K562 (cell line): ENCODE results near the gene ROBO1. TPM values are rescaled to one million over a fixed set of nuclear protein-coding genes. Genes with fewer than 3 reads are reported as not detected.

Experiments used
- ATAC-seq: fragments of 200-7000 bp; cut with Tn5 transposase; 3 replicates; pipeline ENCODE4 v1.9.1; 2020; ENCODE audit warnings: moderate library complexity
- BruUV-seq: library from RNA; stranded (reverse); fragments of 400-500 nt; replicated peaks from 2 replicates; lab custom pipeline; 2021; lab: Mats Ljungman, UMichigan
- CTCF ChIA-PET: fragments of 300-600 bp; formaldehyde crosslinking; extraction: SDS; loops from one replicate; lab custom pipeline; 2021; ENCODE audit warnings: low intra/inter-chr PET ratio; lab: Yijun Ruan, JAX
- POLR2A ChIA-PET: fragments of 300-600, 350-650 bp; sonication (Branson Sonifier 250); formaldehyde crosslinking; extraction: SDS; loops from one replicate; lab custom pipeline; 2021; ENCODE audit warnings: antibody characterized with exemption, inconsistent platforms; lab: Yijun Ruan, JAX
- DNase-seq, 4 experiments: peaks; one replicate each; pipeline versions ENCODE4 v3.0.0 to v3.0.0-alpha.2; 2011 to 2018; ENCODE audit warnings: low spot score in 3 of 4, mixed read lengths in 3 of 4; ENCODE audit errors: extremely low read depth in 1 of 4
- FAIRE-seq: peaks from 2 replicates; lab custom pipeline; 2011; peaks lifted over from hg19 to GRCh38; lab: Jason Lieb, UNC
- H2AFZ ChIP-seq: 2 replicates; pipeline ENCODE4 v1.6.0; 2011; ENCODE audit warnings: low read depth, low read length, control low read depth, inconsistent platforms
- H3K27ac ChIP-seq: fragments of 200-600 bp; 3 replicates; pipeline ENCODE4 v1.8.0; 2011; ENCODE audit warnings: low read depth, mild to moderate bottlenecking, control low read depth, inconsistent platforms, low read length, moderate library complexity, mixed read lengths; ENCODE audit errors: extremely low read depth
- H3K27me3 ChIP-seq, 2 experiments: fragments of 300-600 bp in 1 of 2; 2 replicates in 1 of 2; 3 replicates in 1 of 2; pipeline versions ENCODE4 v1.6.0 to v1.8.0; 2011; ENCODE audit warnings: inconsistent platforms in 2 of 2, low read length in 2 of 2, mild to moderate bottlenecking in 1 of 2, mixed read lengths in 1 of 2, moderate library complexity in 1 of 2; ENCODE audit not compliant: control insufficient read depth in 2 of 2, insufficient read depth in 2 of 2
- H3K36me3 ChIP-seq: fragments of 300-600 bp; 3 replicates; pipeline ENCODE4 v1.8.0; 2011; ENCODE audit warnings: mild to moderate bottlenecking, low read length, inconsistent platforms; ENCODE audit not compliant: control insufficient read depth, insufficient read depth
- H3K4me1 ChIP-seq, 2 experiments: fragments of 200-600 bp in 1 of 2; replicated peaks in 1 of 2; 2 replicates in 1 of 2; 3 replicates in 1 of 2; pipeline versions ENCODE4 v1.5.1 to v1.8.0; 2011; ENCODE audit warnings: inconsistent platforms in 2 of 2, low read length in 2 of 2, mild to moderate bottlenecking in 1 of 2, mixed read lengths in 1 of 2, moderate library complexity in 1 of 2; ENCODE audit not compliant: control insufficient read depth in 2 of 2, insufficient read depth in 2 of 2
- H3K4me2 ChIP-seq: 2 replicates; pipeline ENCODE4 v1.6.1; 2011; ENCODE audit warnings: low read length, control low read depth, inconsistent platforms, mixed read lengths; ENCODE audit not compliant: insufficient read depth
- H3K4me3 ChIP-seq: fragments of 200-600 bp; sonication (generic), shearing (Covaris generic); 2 replicates; pipeline ENCODE4 v1.5.1; 2016; ENCODE audit warnings: control low read depth, inconsistent platforms
- H3K79me2 ChIP-seq: fragments of 200-600 bp; 3 replicates; pipeline ENCODE4 v1.8.0; 2011; ENCODE audit warnings: low read length, inconsistent platforms; ENCODE audit not compliant: control insufficient read depth, insufficient read depth
- H3K9ac ChIP-seq, 2 experiments: 2 replicates each; pipeline versions ENCODE4 v1.6.0 to v1.6.1; 2011; ENCODE audit warnings: low read depth in 2 of 2, low read length in 2 of 2, control low read depth in 1 of 2, inconsistent platforms in 1 of 2, mild to moderate bottlenecking in 1 of 2, mixed read lengths in 1 of 2; ENCODE audit not compliant: insufficient read depth in 1 of 2
- H3K9me1 ChIP-seq: one replicate; pipeline ENCODE4 v1.6.0; 2011; ENCODE audit warnings: inconsistent platforms, mild to moderate bottlenecking, low read length, moderate library complexity; ENCODE audit not compliant: control insufficient read depth, insufficient read depth
- H3K9me3 ChIP-seq: replicated peaks from 2 replicates; pipeline ENCODE4 v1.5.1; 2011; ENCODE audit warnings: low read depth, low read length, inconsistent platforms; ENCODE audit not compliant: control insufficient read depth, insufficient read depth
- H4K20me1 ChIP-seq: replicated peaks from 2 replicates; pipeline ENCODE4 v1.6.1; 2011; ENCODE audit warnings: low read length, inconsistent platforms, mixed read lengths; ENCODE audit not compliant: control insufficient read depth, insufficient read depth
- ADNP ChIP-seq: fragments of 200-800 bp; sonication (Bioruptor generic); IDR thresholded peaks from 2 replicates; pipeline ENCODE4 v1.6.1; 2016; ENCODE audit warnings: missing genetic modification characterization, missing compliant biosample characterization
- COPS2 ChIP-seq: fragments of 450-650 bp; conservative IDR thresholded peaks from 2 replicates; pipeline ENCODE4 v1.6.1; 2016; ENCODE audit warnings: mild to moderate bottlenecking, moderate library complexity
- DPF2 ChIP-seq: fragments of 450-650 bp; IDR thresholded peaks from 2 replicates; pipeline ENCODE4 v1.6.1; 2016
- E2F4 ChIP-seq: sonication (generic); formaldehyde crosslinking; IDR thresholded peaks from 2 replicates; pipeline ENCODE4 v1.8.0; 2022; ENCODE audit warnings: mild to moderate bottlenecking, low read depth, missing genetic modification reagents
- HMG20B ChIP-seq: fragments of 250-450 bp; sonication (Bioruptor Pico); IDR thresholded peaks from 2 replicates; pipeline ENCODE4 v1.5.0; 2021; ENCODE audit warnings: mild to moderate bottlenecking
- IFI16 ChIP-seq: fragments of 250-450 bp; sonication (Bioruptor Pico); IDR thresholded peaks from 2 replicates; pipeline ENCODE4 v2.1.2; 2022; ENCODE audit warnings: mild to moderate bottlenecking, inconsistent platforms
- MEF2D ChIP-seq: conservative IDR thresholded peaks from 2 replicates; pipeline ENCODE4 v1.6.1; 2016; ENCODE audit warnings: low read depth, missing genetic modification characterization, missing compliant biosample characterization
- NEUROD1 ChIP-seq: fragments of 150-350 bp; IDR thresholded peaks from 2 replicates; pipeline ENCODE4 v1.6.1; 2014; ENCODE audit warnings: borderline replicate concordance, low read length, low read depth; ENCODE audit not compliant: partially characterized antibody
- NR2C2 ChIP-seq, 2 experiments: fragments of 200-800 bp in 1 of 2; sonication (Bioruptor generic) in 1 of 2; sonication (generic) in 1 of 2; formaldehyde crosslinking in 1 of 2; IDR thresholded peaks; 2 replicates each; pipeline versions ENCODE4 v1.6.1 to v1.8.0; 2016 to 2022; ENCODE audit warnings: mild to moderate bottlenecking in 1 of 2, missing compliant biosample characterization in 1 of 2, missing genetic modification characterization in 1 of 2, missing genetic modification reagents in 1 of 2
- NR3C1 ChIP-seq: sonication (generic); formaldehyde crosslinking; IDR thresholded peaks from 2 replicates; pipeline ENCODE4 v1.8.1; 2022; ENCODE audit warnings: missing genetic modification reagents
- TARDBP ChIP-seq: fragments of 450-650 bp; IDR thresholded peaks from 2 replicates; pipeline ENCODE4 v1.6.1; 2016
- ZNF408 ChIP-seq: fragments of 250-450 bp; sonication (Bioruptor Pico); IDR thresholded peaks from 2 replicates; pipeline ENCODE4 v1.4.0; 2020; ENCODE audit warnings: low read depth, mild to moderate bottlenecking, moderate library complexity
- ZNF518B ChIP-seq: fragments of 250-450 bp; sonication (Bioruptor Pico); IDR thresholded peaks from 2 replicates; pipeline ENCODE4 v1.5.0; 2021; ENCODE audit warnings: mild to moderate bottlenecking, moderate library complexity
- WGBS: fragments of 100-300 bp; shearing (Covaris generic); methylation state at CpG from one replicate; pipeline ENCODE4 v1.1.6; 2016; ENCODE audit warnings: low coverage, mixed read lengths; ENCODE audit not compliant: insufficient coverage; ENCODE audit errors: missing lambda C conversion rate; 5-methylcytosine and 5-hydroxymethylcytosine counted together
- in situ Hi-C: fragments of 300-500 bp; cut with MboI; formaldehyde crosslinking; loops from 4 replicates; pipeline ENCODE4 v1.15.0; 2018; ENCODE audit warnings: inconsistent platforms, mixed read lengths
- intact Hi-C: fragments of 100-400 bp; cut with micrococcal nuclease; formaldehyde crosslinking; loops from 2 replicates; pipeline ENCODE4 v1.14.2; 2022
- polyA plus RNA-seq, 8 experiments: library from polyadenylated mRNA; depleted of rRNA in 4 of 8; stranded (reverse) in 5 of 8; unstranded in 3 of 8; fragments of >200 nt; fragmentation: Nextera tagmentation in 2 of 8; fragmentation: Illumina TruSeq in 1 of 8; extraction: Ambion mirVana in 2 of 8; extraction: Trizol in 1 of 8; gene quantifications; 2 replicates each; pipeline versions ENCODE4 v1.2.1 to v1.2.3, GENCODE V29; 2011 to 2014; ENCODE audit warnings: inconsistent platforms in 1 of 8, missing spikeins in 1 of 8
- total RNA-seq, 7 experiments: library from RNA; depleted of rRNA in 6 of 7; stranded (reverse); fragments of >200 nt in 6 of 7; fragmentation: Illumina TruSeq in 2 of 7; extraction: Trizol in 2 of 7; gene quantifications; 2 replicates each; pipeline versions ENCODE4 v1.2.1 to v1.2.3, GENCODE V29; 2011 to 2021; ENCODE audit warnings: low replicate concordance in 1 of 7
- TF ChIP-seq, protein P1 (sequence below): fragments of 250-450 bp; sonication (Bioruptor Pico); IDR thresholded peaks from 2 replicates; pipeline ENCODE4 v1.8.0; 2021; ENCODE audit warnings: moderate library complexity, mild to moderate bottlenecking, inconsistent platforms

Gene ROBO1
- total and polyA plus RNA-seq, 9 of the 15 experiments (the other 6 are each of a cell fraction or from before 2014, with no cell fraction given): 0.01 to 0.53 (median 0.17) TPM; not detected in 5

GRCh38 chr3:78995087-78995486 is 772.7 kb downstream of the ROBO1 start (continued):
- TF ChIP-seq, protein P1, sequence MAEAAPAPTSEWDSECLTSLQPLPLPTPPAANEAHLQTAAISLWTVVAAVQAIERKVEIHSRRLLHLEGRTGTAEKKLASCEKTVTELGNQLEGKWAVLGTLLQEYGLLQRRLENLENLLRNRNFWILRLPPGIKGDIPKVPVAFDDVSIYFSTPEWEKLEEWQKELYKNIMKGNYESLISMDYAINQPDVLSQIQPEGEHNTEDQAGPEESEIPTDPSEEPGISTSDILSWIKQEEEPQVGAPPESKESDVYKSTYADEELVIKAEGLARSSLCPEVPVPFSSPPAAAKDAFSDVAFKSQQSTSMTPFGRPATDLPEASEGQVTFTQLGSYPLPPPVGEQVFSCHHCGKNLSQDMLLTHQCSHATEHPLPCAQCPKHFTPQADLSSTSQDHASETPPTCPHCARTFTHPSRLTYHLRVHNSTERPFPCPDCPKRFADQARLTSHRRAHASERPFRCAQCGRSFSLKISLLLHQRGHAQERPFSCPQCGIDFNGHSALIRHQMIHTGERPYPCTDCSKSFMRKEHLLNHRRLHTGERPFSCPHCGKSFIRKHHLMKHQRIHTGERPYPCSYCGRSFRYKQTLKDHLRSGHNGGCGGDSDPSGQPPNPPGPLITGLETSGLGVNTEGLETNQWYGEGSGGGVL: no peak

GRCh38 chr3:78994174-78995027 is 773.4 kb downstream of the ROBO1 start:
- ChIA-PET CTCF (no interaction called here), POLR2A (no interaction called here)
- H3K4me1 ChIP-seq: no peaks in the 10 kb centered on the region
- H3K27ac ChIP-seq: no peak overlapping the region
- 2% methylated on average over 9 of the region's 9 CpGs for WGBS
- FAIRE-seq (no peak), ATAC-seq (no peak), DNase-seq (no peak)
- H4K20me1 ChIP-seq: no peaks in the 10 kb centered on the region
- no peaks in the 10 kb centered on the region for H3K36me3 ChIP-seq
- intact Hi-C loops: no loop called here
- H3K4me3 ChIP-seq: no peak overlapping the region
- no peaks in the 10 kb centered on the region for H3K9me3 ChIP-seq
- in situ Hi-C loops: no loop called here
- no TSS peak for BruUV-seq
- H3K4me2 ChIP-seq: no peak overlapping the region
- H3K79me2 ChIP-seq: no peaks in the 10 kb centered on the region
- no peak overlapping the region for H2AFZ ChIP-seq
- H3K9ac ChIP-seq: no peak overlapping the region
- no peaks in the 10 kb centered on the region for H3K27me3 ChIP-seq
- no peaks in the 10 kb centered on the region for H3K9me1 ChIP-seq
- no peak for TF ChIP-seq E2F4 (CRISPR knock-in tag)
- TF ChIP-seq NR2C2 (CRISPR knock-in tag; IDR thresholded peaks at IDR 0.05): no peak
- no peak for TF ChIP-seq NR2C2 (tag; IDR thresholded peaks at IDR 0.05)
- no peak for TF ChIP-seq MEF2D (tag)
- TF ChIP-seq DPF2: no peak
- TF ChIP-seq IFI16 (CRISPR knock-in tag): no peak
- TF ChIP-seq ZNF408 (CRISPR knock-in tag): no peak
- TF ChIP-seq TARDBP: no peak
- TF ChIP-seq NEUROD1: no peak
- no peak for TF ChIP-seq ADNP
- no peak for TF ChIP-seq ZNF518B
- no peak for TF ChIP-seq COPS2
- no peak for TF ChIP-seq NR3C1 (CRISPR knock-in tag)
- TF ChIP-seq HMG20B: no peak
